ENCODE results near the gene GALNT10.

Gene GALNT10

DNA sequence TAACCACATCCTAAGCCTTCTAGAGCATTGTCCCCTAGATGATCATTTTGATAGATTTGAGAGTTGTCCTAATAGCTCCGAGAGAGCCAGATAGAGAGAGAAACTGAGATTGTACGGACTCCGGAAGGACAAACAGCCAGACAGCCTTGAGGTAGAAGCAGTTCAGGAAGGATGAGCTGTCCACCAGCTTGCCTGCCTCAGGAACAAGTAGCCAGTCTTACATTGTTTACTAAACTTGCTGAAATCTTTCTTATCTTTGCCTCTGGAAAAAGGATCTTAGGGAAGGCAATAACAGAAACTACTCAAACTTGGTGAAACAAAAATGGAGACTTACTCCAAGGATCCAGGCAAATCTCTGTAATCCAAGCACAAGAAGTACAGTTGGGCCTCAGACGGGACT is 216.3 kb downstream of the GALNT10 start:
- DNase-seq (ENCODE audit: low read depth): no peak

DNA sequence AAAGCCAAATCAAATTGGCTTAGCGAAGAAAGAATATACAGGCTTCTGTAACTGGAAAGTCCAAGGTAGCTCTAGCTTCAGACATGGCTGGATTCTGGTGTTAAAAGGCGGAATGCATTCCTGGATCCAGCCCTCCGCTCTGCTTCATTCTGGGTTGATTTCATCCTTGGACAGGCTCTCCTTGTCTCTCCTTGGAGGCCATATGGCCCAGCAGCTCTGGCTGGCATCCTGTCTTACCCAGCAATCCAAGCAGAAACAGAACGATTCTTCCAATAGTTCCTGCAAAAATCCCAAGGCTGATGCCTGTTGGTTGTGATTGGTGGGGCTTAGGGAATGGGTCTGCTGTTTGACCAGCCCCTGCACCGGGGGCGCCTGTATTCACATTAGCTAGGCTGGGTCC is 218.3 kb downstream of the GALNT10 start:
- DNase-seq (ENCODE audit: low read depth): no peak

DNA sequence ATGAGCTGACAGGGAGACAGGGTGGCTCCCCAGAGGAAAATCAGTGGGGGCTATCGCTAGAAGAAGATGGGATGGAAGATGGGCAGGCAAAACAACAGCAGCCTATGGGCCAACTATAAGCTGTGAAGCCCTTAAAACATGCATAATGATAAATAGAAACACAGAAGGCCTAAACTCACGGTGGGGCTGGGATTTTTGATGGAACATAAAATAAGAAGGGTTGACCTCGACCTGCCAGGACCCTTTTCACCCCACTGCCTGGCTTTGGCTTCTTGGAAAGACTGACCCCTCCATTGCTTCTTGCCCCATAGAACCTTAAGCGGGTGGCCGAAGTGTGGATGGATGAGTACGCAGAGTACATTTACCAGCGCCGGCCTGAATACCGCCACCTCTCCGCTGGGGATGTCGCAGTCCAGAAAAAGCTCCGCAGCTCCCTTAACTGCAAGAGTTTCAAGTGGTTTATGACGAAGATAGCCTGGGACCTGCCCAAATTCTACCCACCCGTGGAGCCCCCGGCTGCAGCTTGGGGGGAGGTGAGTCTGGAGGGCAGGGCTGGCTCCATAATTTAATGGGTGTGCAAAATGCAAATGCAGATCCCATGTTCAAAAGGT is 218.8 kb downstream of the GALNT10 start:
- DNase-seq (ENCODE audit: low read depth): no peak

DNA sequence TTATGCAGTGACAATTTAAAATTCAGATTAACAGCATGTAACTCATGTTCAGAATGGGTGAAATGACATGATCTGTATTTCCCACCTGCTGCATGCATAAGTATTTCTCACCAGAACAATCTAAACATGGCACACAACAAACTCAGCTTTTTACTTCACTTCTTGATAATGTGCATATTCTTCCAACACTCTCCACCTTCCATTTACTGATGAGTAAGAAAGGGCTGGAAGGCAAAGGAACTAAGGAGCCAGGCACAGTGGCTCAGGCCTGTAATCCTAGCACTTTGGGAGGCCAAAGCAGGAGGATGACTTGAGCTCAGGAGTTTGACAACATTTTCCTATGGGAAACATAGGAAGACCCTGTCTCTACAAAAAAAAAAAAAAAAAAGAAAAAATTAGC is 219.5 kb downstream of the GALNT10 start:
- no peak for DNase-seq (ENCODE audit: low read depth)

DNA sequence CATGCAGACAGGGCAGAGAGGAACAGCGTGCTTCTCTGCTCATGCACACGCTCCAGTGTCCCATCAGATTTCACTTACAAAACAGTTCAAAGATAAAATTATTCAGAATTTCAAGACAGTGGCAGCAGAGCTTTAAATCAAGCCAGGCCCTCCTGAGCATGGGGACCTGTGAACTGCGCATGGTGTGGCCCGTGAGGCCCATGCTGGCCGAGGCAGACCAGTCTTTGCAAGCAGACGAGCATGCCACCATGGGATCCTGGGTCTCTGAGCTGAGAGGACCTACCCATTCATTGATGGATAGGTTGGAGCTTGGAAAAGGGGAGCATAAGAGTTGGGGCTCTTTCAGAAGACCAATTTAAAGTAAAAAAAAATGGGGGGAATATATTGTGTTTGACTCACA is 220.3 kb downstream of the GALNT10 start:
- no peak for DNase-seq (ENCODE audit: low read depth)

DNA sequence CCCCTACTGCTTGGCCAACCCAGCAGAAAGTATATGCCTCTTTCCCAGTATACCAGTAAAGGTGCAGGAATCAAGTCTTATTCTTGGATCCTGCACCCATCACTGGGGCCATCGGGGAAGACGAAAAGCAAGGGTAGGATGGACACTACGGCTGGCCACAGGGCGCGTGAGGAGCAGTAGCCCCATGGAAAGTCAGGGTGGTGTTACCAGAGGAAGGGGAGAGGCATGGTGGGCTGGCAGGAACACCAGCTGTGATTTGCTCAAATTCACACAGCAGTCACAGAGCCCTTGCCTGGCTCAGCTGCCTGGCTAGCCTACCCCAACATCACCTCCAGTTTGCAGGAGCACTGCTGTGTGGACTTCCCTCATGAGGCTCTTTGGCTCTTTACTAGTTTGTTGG is 220.8 kb downstream of the GALNT10 start:
- DNase-seq (ENCODE audit: low read depth): no peak

DNA sequence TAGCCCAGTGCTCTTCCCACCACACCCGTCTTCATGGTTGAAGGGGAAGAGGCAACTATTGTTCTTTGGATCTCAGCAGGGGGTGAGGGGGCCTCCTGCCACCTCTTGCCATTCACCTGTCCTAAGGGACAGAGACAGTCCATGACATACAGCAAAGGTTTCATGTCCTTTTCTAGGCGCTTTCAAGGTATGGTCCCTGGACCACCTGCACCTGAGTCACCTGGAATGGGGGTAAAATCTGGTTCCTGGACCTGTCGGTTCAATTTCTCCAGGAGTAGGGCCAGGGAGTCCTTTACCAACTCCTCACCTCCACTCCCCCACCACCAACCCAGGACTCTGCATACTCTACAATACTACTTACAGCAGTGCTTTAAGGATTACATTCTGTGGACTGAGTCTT is 221.8 kb downstream of the GALNT10 start:
- no peak for DNase-seq (ENCODE audit: low read depth)

DNA sequence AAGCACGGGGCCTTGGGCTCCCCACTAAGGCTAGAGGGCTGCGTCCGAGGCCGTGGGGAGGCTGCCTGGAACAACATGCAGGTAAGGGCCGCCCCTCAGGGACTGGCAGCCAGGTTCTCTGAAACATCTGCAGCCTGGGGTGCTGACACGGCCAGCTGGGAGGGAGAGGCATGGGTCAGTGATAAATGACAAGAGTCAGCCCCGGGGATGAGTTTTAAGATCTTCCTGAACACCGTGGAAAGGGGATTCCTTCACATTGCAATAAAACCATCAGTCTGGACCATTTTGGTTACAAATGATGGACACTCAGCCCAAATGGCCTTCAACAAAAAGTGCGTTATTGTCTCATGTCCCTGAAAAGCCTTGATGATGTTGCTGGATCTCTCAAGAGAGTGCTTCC is 222.4 kb downstream of the GALNT10 start:
- DNase-seq (ENCODE audit: low read depth): no peak

DNA sequence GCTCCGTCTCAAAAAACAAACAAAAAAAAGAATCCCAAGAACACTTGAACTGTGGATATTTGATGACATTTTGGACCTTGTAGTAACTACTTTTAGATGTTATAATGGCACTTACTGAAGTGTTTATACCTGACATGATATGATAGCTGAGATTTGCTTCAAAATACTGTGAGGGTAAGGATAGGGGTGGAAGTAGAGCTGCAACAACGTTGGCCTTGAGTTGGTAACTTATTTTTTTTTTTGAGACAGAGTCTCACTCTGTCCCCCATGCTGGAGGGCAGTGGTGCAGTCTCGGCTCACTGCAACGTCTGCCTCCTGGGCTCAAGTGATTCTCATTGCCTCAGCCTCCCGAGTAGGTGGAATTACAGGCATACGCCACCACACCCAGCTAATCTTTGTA is 224.6 kb downstream of the GALNT10 start:
- DNase-seq (ENCODE audit: low read depth): no peak

DNA sequence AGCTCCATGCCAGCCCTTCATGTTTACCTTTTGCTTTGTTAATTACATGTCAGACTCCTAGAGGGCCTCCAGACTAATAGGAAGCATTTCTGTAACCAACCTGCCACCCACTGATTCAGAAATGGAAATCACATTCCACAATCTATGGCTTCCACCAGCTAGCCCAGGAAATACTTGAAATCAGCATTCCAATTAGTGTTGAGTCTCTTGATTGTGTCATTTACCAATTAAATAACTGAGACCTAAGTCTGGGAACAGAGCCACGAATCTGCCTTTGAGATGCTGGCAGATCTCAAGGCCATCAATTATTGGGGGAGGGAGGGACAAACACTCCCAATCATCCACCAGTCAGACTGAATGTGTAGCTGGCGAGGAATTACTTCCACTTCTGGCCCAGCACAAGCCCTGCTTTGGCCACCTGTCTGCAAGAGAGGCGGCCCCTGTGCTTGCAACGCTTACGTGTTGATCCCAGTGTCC is 227.8 kb downstream of the GALNT10 start:
- DNase-seq (ENCODE audit: low read depth): no peak

DNA sequence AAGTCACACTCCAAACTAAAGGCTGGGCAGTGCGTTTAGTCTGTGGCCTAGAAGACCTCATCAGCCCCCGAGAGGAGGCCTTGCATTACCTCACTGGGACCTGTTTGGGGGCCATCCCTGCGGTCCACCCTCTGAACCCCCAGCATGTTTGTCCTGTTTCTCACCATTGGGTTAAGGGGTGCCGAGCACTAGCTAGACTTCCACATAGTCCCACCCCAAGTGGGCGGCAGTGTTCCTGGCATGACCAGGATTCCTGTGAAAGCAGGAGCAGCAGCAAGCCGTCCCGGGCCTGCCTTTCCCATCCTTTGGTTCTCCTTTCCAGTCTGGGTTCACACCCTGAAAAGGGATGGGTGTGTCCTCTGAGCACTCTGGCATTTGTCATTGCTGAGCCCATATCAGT is 228.7 kb downstream of the GALNT10 start:
- DNase-seq (ENCODE audit: low read depth): no peak

DNA sequence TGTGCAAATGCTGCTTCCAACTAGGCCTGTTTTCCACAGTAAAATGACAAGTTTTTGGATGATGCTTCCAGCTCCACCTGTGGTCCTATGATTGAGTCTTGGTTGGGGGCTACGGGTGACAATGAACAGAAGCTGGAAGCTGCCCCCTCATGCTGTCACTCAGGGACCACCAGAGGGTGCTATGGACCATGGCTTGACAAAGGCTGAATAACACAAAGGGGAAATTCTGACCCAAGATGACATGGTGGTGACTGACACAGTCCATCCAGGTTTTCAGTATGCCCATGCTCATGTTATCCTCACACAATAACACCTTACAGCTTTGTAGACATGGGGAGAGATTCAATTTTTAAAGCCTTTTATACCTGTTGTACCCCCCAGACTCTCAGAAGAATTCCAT is 231.3 kb downstream of the GALNT10 start:
- no peak for DNase-seq (ENCODE audit: low read depth)

DNA sequence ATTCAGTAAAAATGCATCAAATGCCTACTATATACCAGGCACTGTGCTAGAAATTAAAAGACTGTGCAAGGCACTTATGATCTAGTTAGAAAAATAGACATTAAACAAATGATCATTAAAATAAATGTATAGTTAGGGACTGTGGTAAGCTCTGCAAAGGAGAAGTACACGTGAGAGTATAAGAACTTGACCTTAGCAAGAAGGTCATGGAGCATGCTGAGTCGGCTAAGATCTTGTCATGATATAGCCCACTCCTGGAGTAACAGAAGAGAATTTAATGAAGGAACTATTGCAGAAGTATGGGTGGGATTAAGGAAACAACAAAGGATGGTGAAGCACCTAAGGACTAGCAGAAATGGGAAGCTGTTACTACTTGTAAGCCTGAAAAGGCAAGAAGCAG is 231.8 kb downstream of the GALNT10 start:
- no peak for DNase-seq (ENCODE audit: low read depth)

DNA sequence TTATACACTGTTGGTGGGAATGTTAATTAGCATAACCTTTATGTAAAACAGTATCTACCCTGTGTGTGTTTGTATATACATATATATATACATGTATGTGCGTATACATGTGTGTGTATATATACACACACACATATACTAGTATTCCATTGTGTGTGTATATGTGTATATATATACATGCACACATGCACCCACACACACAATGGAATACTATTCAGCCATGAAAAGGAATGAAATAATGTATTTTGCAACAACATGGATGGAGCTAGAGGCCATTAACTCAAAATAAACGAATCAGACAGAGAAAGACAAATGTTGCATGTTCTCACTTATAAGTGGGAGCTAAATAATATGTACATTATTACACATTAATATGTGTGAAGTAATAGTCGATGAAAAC is 237.7 kb downstream of the GALNT10 start:
- no peak for DNase-seq (ENCODE audit: low read depth)

DNA sequence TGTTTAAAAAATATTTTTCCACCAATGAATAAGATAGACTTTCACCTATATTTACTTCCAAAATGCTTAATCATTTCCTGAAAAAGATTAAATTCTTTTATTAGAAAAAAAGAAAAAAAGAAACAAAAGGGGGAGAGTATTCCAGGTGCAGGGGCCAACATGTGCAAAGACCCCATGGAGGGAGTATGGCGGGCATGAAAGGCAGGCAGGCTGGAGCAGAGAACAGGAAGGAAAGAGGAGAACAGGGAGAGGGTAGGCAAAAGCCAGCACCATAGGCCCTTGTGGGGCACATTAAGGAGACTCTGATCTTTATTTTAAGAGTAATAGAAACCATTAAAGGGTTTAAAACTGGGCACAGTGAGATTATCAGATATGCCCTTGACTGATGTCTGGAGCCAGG is 238.8 kb downstream of the GALNT10 start:
- DNase-seq (ENCODE audit: low read depth): no peak

DNA sequence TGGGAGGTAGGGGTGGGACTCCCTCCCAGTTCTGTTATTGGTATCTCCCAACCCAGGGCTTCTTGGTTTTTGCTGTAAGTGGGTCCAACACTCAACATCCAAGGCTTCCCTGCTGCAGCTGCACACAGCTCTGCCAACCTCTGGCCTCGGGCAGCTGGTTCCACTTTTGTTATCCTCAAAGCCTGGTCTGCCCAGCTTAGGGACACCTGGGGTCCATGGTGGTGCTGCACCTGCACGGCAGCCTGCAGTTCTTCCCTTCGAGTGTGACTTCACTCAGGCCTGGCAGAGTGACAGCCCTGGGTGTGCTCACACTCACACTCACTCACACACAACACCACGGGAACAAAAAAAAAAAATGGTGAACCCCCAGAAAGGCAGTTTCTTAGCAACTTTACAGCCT is 239.9 kb downstream of the GALNT10 start:
- no peak for DNase-seq (ENCODE audit: low read depth)

DNA sequence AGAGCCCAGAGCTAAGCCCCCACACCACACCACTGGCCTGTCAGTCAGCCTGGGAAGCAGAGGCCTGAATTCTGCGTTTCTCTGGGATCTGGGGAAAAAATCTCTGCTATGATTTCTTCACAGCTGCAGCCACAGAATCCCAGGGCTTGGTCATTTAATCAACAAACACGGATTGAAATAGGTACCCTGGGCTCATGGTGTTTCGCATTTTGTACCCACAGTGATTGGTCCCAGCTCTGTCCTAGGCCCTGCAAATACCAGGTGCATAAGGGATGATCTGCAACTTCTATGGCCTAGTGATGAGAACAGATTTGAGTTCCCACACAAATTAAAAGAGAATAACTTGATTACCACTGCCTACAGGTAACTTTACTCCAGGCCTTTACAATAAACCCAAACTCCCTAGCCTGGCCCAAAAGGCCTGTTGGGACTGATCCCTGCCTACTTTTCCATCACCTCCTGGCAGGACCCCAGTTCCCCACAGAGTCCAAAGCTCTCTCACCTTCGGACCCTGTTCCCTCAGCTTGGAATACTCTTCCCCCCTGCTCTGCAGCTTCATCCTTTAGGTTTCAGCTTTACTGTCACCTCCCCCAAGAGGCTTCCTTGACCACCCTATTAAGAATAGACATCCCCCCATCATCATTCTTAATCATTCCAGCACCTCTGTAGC is 240.6 kb downstream of the GALNT10 start:
- no peak for DNase-seq (ENCODE audit: low read depth)

DNA sequence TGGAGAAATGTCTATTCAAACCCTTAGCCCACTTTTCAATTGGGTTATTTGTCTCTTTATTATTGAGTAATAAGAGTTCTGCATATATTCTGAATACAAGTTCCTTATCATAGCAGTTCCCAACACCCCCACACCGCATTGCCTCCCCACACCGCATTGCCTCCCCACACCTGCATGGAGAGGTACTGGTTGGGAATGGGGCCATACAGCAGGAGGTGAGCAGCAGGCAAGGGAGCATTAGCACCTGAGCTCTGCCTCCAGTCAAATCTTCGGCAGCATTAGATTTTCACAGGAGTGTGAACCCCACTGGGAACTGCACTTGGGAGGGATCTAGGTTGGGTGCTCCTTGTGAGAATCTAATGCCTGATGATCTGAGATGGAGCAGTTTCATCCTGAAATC is 244.7 kb downstream of the GALNT10 start:
- no peak for DNase-seq (ENCODE audit: low read depth)

DNA sequence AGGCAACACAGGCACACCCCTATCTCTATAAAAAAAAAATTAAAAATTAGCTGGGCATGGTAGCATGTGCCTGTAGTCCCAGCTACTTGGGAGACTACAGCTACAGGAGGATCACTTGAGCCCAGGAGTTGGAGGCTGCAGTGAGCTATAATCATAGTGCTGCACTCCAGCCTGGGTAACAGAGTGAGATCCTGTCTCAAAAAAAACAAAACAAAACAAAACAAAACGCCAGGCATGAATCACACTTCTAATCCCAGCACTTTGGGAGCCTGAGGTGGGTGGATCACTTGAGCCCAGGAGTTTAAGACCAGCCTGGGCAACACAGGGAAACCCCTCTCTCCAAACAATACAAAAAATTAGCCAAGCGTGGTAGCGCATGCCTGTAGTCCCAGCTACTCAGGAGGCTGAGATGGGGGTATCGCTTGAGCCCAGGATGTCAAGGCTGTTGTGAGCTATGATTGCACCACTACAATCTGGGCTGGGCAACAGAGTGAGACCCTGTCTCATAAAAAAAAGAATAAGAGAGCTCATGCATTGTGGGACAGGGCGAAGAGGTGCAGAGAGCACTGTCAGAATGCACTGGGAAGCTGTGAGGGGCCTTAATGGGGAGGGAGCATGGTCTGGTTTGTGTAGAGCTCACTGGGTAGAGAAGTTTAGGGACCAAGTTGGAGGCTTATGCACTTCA is 246.9 kb downstream of the GALNT10 start:
- no peak for DNase-seq (ENCODE audit: low read depth)

DNA sequence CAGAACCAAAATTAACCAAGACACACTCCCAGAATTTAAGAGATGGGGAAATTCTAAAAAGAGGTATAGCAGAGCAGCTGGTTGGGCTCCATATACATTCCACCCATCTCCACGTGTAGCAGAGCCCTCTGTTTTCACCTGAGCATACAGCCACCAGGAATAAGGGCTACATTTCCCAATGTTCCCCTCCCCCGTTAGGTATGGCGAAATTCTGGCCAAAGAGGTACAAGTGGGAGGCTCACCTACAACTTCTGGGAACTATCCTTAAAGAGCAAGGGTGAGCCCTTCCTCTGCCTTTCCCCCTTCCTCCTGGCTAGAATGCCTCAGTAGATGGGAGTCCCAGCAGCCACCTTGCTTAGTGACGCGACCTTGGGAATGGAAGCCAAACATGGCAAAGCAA is 250.0 kb downstream of the GALNT10 start:
- no peak for DNase-seq (ENCODE audit: low read depth)

DNA sequence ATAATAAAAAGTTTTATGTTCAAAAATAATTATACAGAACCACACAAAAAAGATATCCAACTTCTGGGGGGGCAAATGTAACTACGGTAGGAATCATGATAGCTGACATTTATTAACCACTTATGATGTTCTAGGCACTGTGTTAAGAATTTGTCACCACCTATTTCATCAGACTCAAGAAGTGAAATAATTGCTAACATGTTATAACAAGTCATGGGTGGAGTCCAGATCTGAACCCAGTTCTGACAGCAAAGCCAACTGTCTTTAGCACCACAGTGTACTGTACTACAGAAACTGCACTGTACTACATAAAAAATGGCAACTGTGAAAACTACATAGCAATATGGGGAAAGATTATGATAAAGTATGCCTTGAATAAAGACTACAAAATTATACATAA is 252.3 kb downstream of the GALNT10 start:
- no peak for DNase-seq (ENCODE audit: low read depth)

DNA sequence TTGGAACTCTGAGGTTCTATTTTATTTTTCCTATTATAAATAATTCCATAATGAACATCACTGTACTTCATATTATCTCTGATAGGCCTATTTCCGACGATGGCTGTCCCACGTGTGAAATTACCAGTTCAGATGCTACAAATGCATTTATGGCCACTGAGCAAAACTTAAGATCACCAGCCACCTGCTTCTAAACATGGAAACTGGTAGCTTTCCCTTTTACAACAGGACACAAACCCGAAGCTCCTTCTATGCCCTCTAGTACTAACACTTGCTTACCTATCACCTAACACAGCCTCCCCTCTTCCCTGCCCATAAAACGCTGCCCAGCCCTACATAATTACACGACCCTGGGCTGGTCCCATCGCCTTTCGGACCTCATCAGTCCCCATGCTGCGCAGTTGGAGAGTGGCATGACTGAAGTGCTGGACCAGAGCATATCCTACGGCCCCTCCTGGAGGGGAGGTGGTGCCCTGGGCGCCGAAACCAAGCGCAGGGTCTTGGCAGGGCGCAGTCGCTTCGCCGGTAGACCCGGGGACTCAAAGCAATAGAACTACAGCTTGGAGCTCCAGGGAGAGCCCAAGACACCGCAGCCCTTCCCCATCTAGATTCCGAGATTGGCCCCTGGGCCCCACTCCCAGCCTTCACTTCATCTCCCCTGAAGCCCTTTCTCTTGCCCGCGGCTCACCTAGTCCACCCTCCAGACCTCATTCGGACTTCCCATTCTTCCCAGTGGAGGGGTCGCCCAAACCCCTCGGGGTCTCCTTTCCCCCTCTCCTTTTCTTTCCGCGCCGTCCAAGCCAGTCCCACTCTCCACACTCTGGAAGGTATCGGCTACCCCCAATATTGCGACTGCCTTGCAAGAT is 254.3 kb downstream of the GALNT10 start:
- no peak for DNase-seq (ENCODE audit: low read depth)

Data from T-helper 22 cell (primary cell).